Ishikawa (cell line): ENCODE data around the gene TMEM164.

ENCODE experiments used
- CEBPB ChIP-seq: IDR thresholded peaks from 2 replicates; pipeline ENCODE4 v1.6.1; 2012
- EGR1 ChIP-seq: IDR thresholded peaks from 2 replicates; pipeline ENCODE4 v1.6.1; 2012
- EP300 ChIP-seq: IDR thresholded peaks from 2 replicates; pipeline ENCODE4 v1.6.1; 2012; ENCODE audit warnings: borderline replicate concordance
- FOXM1 ChIP-seq: IDR thresholded peaks from 2 replicates; pipeline ENCODE4 v1.6.1; 2012; ENCODE audit warnings: low read depth, borderline replicate concordance
- RAD21 ChIP-seq: IDR thresholded peaks from 2 replicates; pipeline ENCODE4 v1.6.1; 2012; ENCODE audit warnings: low read depth
- TAF1 ChIP-seq: IDR thresholded peaks from 2 replicates; pipeline ENCODE4 v1.6.1; 2012; ENCODE audit warnings: low read depth, mild to moderate bottlenecking
- TCF12 ChIP-seq: IDR thresholded peaks from 2 replicates; pipeline ENCODE4 v1.6.1; 2012; ENCODE audit warnings: low read depth
- YY1 ChIP-seq: IDR thresholded peaks from 2 replicates; pipeline ENCODE4 v1.6.1; 2012; ENCODE audit warnings: low read depth
- TF ChIP-seq, protein P1 (sequence below): IDR thresholded peaks from 2 replicates; pipeline ENCODE4 v1.6.1; 2012
- TF ChIP-seq, protein P2 (sequence below): IDR thresholded peaks from 2 replicates; pipeline ENCODE4 v1.6.1; 2012; ENCODE audit warnings: low read depth, mild to moderate bottlenecking

DNA sequence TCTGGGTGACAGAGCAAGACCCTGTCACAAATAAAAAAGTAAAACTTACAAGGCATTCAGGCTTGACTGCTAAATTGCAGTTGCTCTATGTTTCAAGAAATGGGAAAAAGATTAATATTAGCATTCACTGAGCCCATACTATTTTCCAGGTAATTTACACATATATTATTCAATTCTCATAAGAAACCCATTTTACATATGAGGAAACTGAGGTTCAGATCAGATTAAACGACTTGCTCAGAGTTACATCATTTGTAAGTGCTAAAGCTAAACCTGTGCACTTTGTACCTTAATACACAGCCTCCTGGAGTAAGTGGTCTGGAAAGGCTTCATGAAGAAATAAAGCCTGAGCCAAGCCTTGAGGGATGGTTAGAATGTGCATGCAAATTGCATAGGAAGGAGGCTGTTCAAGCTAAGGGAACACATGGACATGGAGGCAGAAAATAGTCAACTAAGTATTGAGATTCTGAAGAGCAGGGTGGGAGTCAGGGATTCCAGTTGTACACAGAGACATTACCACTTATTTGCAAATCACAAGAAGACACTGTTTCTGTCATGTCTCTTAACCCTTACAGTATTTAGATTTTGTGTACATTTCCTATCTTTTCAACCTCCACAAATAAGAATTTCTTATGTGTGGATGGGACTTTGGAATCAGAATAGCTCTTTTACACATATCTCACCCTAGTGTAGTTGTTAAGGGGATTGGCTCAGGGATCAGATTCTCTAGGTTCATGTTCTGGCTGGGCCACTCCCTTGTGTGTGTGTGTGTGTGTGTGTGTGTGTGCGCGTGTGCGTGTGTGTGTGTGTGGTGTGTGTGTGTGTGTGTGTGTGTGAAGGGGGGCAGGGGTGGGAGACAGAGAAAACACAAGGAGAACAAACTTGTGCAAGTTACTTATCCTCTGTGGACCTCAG is 113.4 kb downstream of the TMEM164 start:
- TF ChIP-seq YY1 = no peak
- TF ChIP-seq, protein P1, sequence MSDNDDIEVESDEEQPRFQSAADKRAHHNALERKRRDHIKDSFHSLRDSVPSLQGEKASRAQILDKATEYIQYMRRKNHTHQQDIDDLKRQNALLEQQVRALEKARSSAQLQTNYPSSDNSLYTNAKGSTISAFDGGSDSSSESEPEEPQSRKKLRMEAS = no peak
- TF ChIP-seq TAF1 = no peak
- TF ChIP-seq RAD21 = no peak
- no peak for TF ChIP-seq CEBPB
- no peak for TF ChIP-seq TCF12
- no peak for TF ChIP-seq EGR1
- TF ChIP-seq EP300 = no peak
- TF ChIP-seq, protein P2, sequence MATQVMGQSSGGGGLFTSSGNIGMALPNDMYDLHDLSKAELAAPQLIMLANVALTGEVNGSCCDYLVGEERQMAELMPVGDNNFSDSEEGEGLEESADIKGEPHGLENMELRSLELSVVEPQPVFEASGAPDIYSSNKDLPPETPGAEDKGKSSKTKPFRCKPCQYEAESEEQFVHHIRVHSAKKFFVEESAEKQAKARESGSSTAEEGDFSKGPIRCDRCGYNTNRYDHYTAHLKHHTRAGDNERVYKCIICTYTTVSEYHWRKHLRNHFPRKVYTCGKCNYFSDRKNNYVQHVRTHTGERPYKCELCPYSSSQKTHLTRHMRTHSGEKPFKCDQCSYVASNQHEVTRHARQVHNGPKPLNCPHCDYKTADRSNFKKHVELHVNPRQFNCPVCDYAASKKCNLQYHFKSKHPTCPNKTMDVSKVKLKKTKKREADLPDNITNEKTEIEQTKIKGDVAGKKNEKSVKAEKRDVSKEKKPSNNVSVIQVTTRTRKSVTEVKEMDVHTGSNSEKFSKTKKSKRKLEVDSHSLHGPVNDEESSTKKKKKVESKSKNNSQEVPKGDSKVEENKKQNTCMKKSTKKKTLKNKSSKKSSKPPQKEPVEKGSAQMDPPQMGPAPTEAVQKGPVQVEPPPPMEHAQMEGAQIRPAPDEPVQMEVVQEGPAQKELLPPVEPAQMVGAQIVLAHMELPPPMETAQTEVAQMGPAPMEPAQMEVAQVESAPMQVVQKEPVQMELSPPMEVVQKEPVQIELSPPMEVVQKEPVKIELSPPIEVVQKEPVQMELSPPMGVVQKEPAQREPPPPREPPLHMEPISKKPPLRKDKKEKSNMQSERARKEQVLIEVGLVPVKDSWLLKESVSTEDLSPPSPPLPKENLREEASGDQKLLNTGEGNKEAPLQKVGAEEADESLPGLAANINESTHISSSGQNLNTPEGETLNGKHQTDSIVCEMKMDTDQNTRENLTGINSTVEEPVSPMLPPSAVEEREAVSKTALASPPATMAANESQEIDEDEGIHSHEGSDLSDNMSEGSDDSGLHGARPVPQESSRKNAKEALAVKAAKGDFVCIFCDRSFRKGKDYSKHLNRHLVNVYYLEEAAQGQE = no peak
- no peak for TF ChIP-seq FOXM1
